DND-41 (cell line): ENCODE data around the gene ARHGAP24.

Source experiments
- ATAC-seq: fragments of 200-7000 bp; cut with Tn5 transposase; 3 replicates; pipeline ENCODE4 v1.9.1; 2021; ENCODE audit warnings: low read depth; ENCODE audit not compliant: insufficient read depth
- DNase-seq: peaks from one replicate; pipeline ENCODE4 v3.0.0-alpha.2; 2020
- H2AFZ ChIP-seq: 2 replicates; pipeline ENCODE4 v1.6.0; 2012; ENCODE audit warnings: low read depth, low read length
- H3K27ac ChIP-seq: 2 replicates; pipeline ENCODE4 v1.5.1; 2012; ENCODE audit warnings: low read length, inconsistent platforms
- H3K27me3 ChIP-seq: fragments of 200-600 bp; sonication (generic); 2 replicates; pipeline ENCODE4 v1.6.0; 2012; ENCODE audit warnings: low read length, mild to moderate bottlenecking, inconsistent platforms; ENCODE audit not compliant: insufficient read depth, poor library complexity
- H3K36me3 ChIP-seq: 2 replicates; pipeline ENCODE4 v1.5.1; 2012; ENCODE audit warnings: low read length, inconsistent platforms; ENCODE audit not compliant: insufficient read depth
- H3K4me1 ChIP-seq: 2 replicates; pipeline ENCODE4 v1.5.1; 2012; ENCODE audit warnings: mild to moderate bottlenecking, low read length; ENCODE audit not compliant: insufficient read depth
- H3K4me2 ChIP-seq: 2 replicates; pipeline ENCODE4 v1.6.0; 2012; ENCODE audit warnings: mild to moderate bottlenecking, moderate library complexity, low read length, inconsistent platforms; ENCODE audit not compliant: insufficient read depth
- H3K4me3 ChIP-seq, 2 experiments: fragments of 200-600 bp in 1 of 2; shearing (Covaris generic) in 1 of 2; 2 replicates each; pipeline ENCODE4 v1.5.1; 2012 to 2016; ENCODE audit warnings: inconsistent platforms in 2 of 2, low read length in 2 of 2, mild to moderate bottlenecking in 2 of 2, low read depth in 1 of 2, moderate library complexity in 1 of 2
- H3K79me2 ChIP-seq: 2 replicates; pipeline ENCODE4 v1.6.0; 2012; ENCODE audit warnings: low read length, inconsistent platforms; ENCODE audit not compliant: insufficient read depth
- H3K9ac ChIP-seq: 2 replicates; pipeline ENCODE4 v1.6.0; 2012; ENCODE audit warnings: low read depth, mild to moderate bottlenecking, inconsistent platforms, low read length, moderate library complexity
- H3K9me3 ChIP-seq: 2 replicates; pipeline ENCODE4 v1.5.1; 2012; ENCODE audit warnings: low read length, moderate library complexity, mild to moderate bottlenecking, inconsistent platforms; ENCODE audit not compliant: insufficient read depth, severe bottlenecking
- H4K20me1 ChIP-seq: 2 replicates; pipeline ENCODE4 v1.6.0; 2012; ENCODE audit warnings: low read length; ENCODE audit not compliant: insufficient read depth
- CTCF ChIP-seq: IDR thresholded peaks from 2 replicates; pipeline ENCODE4 v1.5.1; 2012; ENCODE audit warnings: borderline replicate concordance, low read length, moderate library complexity, mild to moderate bottlenecking; ENCODE audit not compliant: poor library complexity, severe bottlenecking; ENCODE audit errors: extremely low read depth
- EZH2 ChIP-seq: IDR thresholded peaks from 3 replicates; pipeline ENCODE4 v1.6.1; 2012; ENCODE audit warnings: borderline replicate concordance, low read depth, mild to moderate bottlenecking, moderate library complexity, low read length, inconsistent platforms; ENCODE audit not compliant: severe bottlenecking

ARHGAP24 gene

DNA sequence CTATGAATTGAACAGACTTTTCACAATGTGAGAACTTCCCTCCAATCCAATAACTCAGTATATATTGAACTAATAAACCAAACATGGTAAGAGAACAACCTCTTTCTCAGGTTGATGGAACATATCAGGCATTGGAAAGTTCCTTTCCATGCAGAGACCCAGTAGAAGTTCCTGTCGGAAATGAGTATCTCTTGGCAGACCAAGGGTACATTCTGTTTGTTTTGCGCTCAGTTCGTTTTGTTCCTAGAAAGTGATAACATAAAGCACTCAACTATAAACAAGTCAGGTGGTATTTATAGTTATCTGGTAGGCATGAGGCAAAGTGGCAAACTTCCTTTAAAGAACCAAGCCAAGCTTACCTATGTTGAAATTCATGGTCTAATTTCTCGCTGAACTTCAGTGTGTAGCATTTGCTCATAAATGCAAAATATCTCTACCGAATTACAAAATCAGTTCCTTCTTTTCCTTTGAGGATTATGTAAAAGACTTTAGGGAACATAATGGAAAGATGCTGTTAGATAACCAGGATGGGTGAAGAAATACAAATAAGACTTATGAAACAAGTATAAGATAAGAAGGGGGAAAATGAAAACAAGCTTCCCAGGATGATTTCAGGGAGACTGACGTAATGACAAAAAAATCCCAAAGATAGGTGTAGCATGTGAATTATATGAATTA is 120.3 kb downstream of the ARHGAP24 start:
- Histone ChIP-seq H2AFZ (no peak overlapping the region), H3K27ac (no peak overlapping the region), H3K4me3 (no peak overlapping the region), H3K9me3 (no peaks in the 10 kb centered on the region), H3K27me3 (no peaks in the 10 kb centered on the region), H4K20me1 (no peaks in the 10 kb centered on the region), H3K36me3 (no peaks in the 10 kb centered on the region), H3K9ac (no peak overlapping the region), H3K4me1 (no peaks in the 10 kb centered on the region), H3K4me2 (no peak overlapping the region), H3K79me2 (no peaks in the 10 kb centered on the region)
- ATAC-seq (no peak), DNase-seq (no peak)
- no peak for TF ChIP-seq EZH2
- no peak for TF ChIP-seq CTCF

DNA sequence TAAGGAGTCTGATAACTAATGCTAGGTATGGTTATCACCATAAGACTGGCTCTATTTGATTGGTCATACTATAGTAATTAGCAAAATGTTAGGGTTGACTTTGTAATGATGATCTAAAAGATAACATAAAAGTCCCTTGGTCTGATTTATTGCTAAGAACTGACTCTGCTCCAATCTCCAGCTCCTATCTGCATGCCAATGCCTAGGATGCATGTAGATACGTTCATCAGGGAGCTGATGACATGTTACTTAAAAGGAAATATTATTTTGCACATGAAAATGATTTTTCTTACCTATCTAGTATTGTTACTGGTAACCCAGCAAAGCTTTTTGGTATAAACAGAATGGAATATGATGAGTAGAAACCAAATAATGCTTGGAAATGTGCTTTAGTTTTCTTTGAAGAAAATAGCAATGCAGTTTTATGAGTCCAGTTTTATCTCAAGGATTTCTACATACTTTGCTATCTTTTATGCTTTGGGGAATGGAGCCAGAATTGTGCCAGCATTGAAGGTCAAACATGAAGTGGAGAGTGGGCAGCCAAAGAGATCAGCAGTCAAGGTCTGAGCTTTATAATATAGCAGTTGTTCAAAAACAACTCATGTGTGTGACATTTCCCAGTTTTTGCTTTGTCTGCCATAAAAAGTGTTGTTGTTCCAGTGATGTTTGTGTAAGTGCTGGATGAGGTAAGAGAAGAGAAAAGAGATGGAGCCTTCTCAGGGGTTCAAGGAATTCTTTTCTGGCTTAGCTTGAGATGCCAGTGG is 121.0 kb downstream of the ARHGAP24 start:
- no peak for TF ChIP-seq CTCF
- no peak for TF ChIP-seq EZH2
- H3K4me2 ChIP-seq: no peak overlapping the region
- H2AFZ ChIP-seq: no peak overlapping the region
- DNase-seq: no peak
- H3K4me1 ChIP-seq: no peaks in the 10 kb centered on the region
- no peaks in the 10 kb centered on the region for H3K27me3 ChIP-seq
- no peaks in the 10 kb centered on the region for H3K36me3 ChIP-seq
- ATAC-seq: no peak
- H3K4me3 ChIP-seq: no peak overlapping the region
- no peak overlapping the region for H3K27ac ChIP-seq
- no peaks in the 10 kb centered on the region for H4K20me1 ChIP-seq
- H3K9me3 ChIP-seq: no peaks in the 10 kb centered on the region
- H3K79me2 ChIP-seq: no peaks in the 10 kb centered on the region
- H3K9ac ChIP-seq: no peak overlapping the region

GRCh38 chr4:85598936-85599335 is 124.0 kb downstream of the ARHGAP24 start:
- H3K4me3 ChIP-seq: no peak overlapping the region
- H3K27me3 ChIP-seq: no peaks in the 10 kb centered on the region
- H3K27ac ChIP-seq: no peak overlapping the region
- no peak for TF ChIP-seq EZH2
- TF ChIP-seq CTCF: no peak
- no peak overlapping the region for H3K9ac ChIP-seq
- no peaks in the 10 kb centered on the region for H3K79me2 ChIP-seq
- H3K9me3 ChIP-seq: no peaks in the 10 kb centered on the region
- DNase-seq: no peak
- no peak overlapping the region for H2AFZ ChIP-seq
- no peak for ATAC-seq
- H4K20me1 ChIP-seq: no peaks in the 10 kb centered on the region
- no peaks in the 10 kb centered on the region for H3K36me3 ChIP-seq
- H3K4me2 ChIP-seq: no peak overlapping the region
- H3K4me1 ChIP-seq: no peaks in the 10 kb centered on the region
